ENCODE measurements around the gene ARHGAP32. TPM values are rescaled to one million over a fixed set of nuclear protein-coding genes. Genes with fewer than 3 reads are reported as not detected.
"Not testable (repeated sequence)": the region's sequence is repeated elsewhere in the genome, so short reads cannot be mapped to it uniquely, and the experiment has no call there.

Gene ARHGAP32
- total RNA-seq, 8 experiments from 2014 or later: 5.8 to 23.0 (median 18.4) TPM

GRCh38 chr11:129131316-129131715, 60.8 kb downstream of the ARHGAP32 start:
- in situ Hi-C loops (cut with MboI; ENCODE audit: low pct_unique_long_range_greater_than_20kb in 2 of 9, low sequenced_read_pairs in 9 of 9, unreplicated experiment in 9 of 9): no loop called here
- H3K27ac ChIP-seq: no peak overlapping the region
- no peaks in the 10 kb centered on the region for H3K4me1 ChIP-seq (replicated peaks in 1 of 2)
- WGBS, 10 experiments: 50 to 100% (median 92%) methylated on average over 2 to 6 of the region's 6 CpGs; no CpG with 5 or more reads in 1 of the 10 experiments
- no peak for ATAC-seq (replicated peaks in 6 of 8)
- no peak overlapping the region for H3K4me3 ChIP-seq

- not testable (repeated sequence) for H3K27ac ChIP-seq; H3K4me1 ChIP-seq (replicated peaks in 1 of 2); H3K4me3 ChIP-seq; ATAC-seq (replicated peaks in 6 of 8)
- in situ Hi-C loops (cut with MboI; ENCODE audit: low pct_unique_long_range_greater_than_20kb in 2 of 9, low sequenced_read_pairs in 9 of 9, unreplicated experiment in 9 of 9): loop anchor here in 1 of 9 experiments (10.0 kb wide), 1 partner anchor 196 kb away; no protein-coding TSS in a partner anchor
- 83 to 100% methylated on average over 1 to 3 of the region's 51 CpGs; no CpG with 5 or more reads in 8 of the 10 experiments for WGBS, 10 experiments
Observed at GRCh38 chr11:129128881-129129620, 63.1 kb downstream of the ARHGAP32 start.

- WGBS, 10 experiments: 27 to 100% (median 85%) methylated on average over 1 to 2 of the region's 2 CpGs
- no peak overlapping the region for H3K4me3 ChIP-seq
- in situ Hi-C loops (cut with MboI; ENCODE audit: low pct_unique_long_range_greater_than_20kb in 2 of 9, low sequenced_read_pairs in 9 of 9, unreplicated experiment in 9 of 9): loop anchor here in 6 of 9 experiments (10.0 to 25.0 kb wide), 4 partner anchors 193 to 643 kb away; no protein-coding TSS in a partner anchor
- H3K27ac ChIP-seq: no peak overlapping the region
- no peak for ATAC-seq (replicated peaks in 6 of 8)
- H3K4me1 ChIP-seq (replicated peaks in 1 of 2): no peaks in the 10 kb centered on the region
Observed at GRCh38 chr11:129119036-129119435, 73.1 kb downstream of the ARHGAP32 start.

GRCh38 chr11:129117595-129118350, 74.4 kb downstream of the ARHGAP32 start:
- Histone ChIP-seq H3K27ac (no peak overlapping the region), H3K4me1 (replicated peaks in 1 of 2) (no peaks in the 10 kb centered on the region), H3K4me3 (no peak overlapping the region)
- in situ Hi-C loops (cut with MboI; ENCODE audit: low pct_unique_long_range_greater_than_20kb in 2 of 9, low sequenced_read_pairs in 9 of 9, unreplicated experiment in 9 of 9): loop anchor here in 6 of 9 experiments (10.0 to 25.0 kb wide), 4 partner anchors 195 to 645 kb away; no protein-coding TSS in a partner anchor
- peak in 4 of 8 experiments; percentile 22 to 55 (median 42) for ATAC-seq (replicated peaks in 6 of 8)
- 8 to 58% (median 41%) methylated on average over 2 to 6 of the region's 6 CpGs for WGBS, 10 experiments

GRCh38 chr11:129115652-129116586, 76.2 kb downstream of the ARHGAP32 start:
- WGBS, 10 experiments: 0 to 88% (median 61%) methylated on average over 1 to 2 of the region's 2 CpGs; no CpG with 5 or more reads in 4 of the 10 experiments
- in situ Hi-C loops (cut with MboI; ENCODE audit: low pct_unique_long_range_greater_than_20kb in 2 of 9, low sequenced_read_pairs in 9 of 9, unreplicated experiment in 9 of 9): loop anchor here in 6 of 9 experiments (10.0 to 25.0 kb wide), 4 partner anchors 196 to 646 kb away; no protein-coding TSS in a partner anchor

GRCh38 chr11:129109701-129110100, 82.4 kb downstream of the ARHGAP32 start:
- Histone ChIP-seq H3K27ac (no peak overlapping the region), H3K4me1 (replicated peaks in 1 of 2) (no peaks in the 10 kb centered on the region), H3K4me3 (no peak overlapping the region)
- no peak for ATAC-seq (replicated peaks in 6 of 8)
- in situ Hi-C loops (cut with MboI; ENCODE audit: low pct_unique_long_range_greater_than_20kb in 2 of 9, low sequenced_read_pairs in 9 of 9, unreplicated experiment in 9 of 9): loop anchor here in 7 of 9 experiments (10.0 to 25.0 kb wide), 4 partner anchors 203 to 653 kb away; no protein-coding TSS in a partner anchor
- WGBS, 10 experiments: 6 to 100% (median 97%) methylated on average over 1 of the region's 1 CpG; no CpG with 5 or more reads in 2 of the 10 experiments

More at GRCh38 chr11:129115652-129116586, 76.2 kb downstream of the ARHGAP32 start:
- Histone ChIP-seq H3K4me1 (replicated peaks in 1 of 2) (no peaks in the 10 kb centered on the region), H3K27ac (no peak overlapping the region), H3K4me3 (no peak overlapping the region)
- peak in 2 of 8 experiments; percentile 82 to 90 for ATAC-seq (replicated peaks in 6 of 8)

- in situ Hi-C loops (cut with MboI; ENCODE audit: low pct_unique_long_range_greater_than_20kb in 2 of 9, low sequenced_read_pairs in 9 of 9, unreplicated experiment in 9 of 9): loop anchor here in 7 of 9 experiments (10.0 to 25.0 kb wide), 4 partner anchors 206 to 656 kb away; no protein-coding TSS in a partner anchor
- 89 to 100% (median 95%) methylated on average over 1 of the region's 1 CpG; no CpG with 5 or more reads in 1 of the 10 experiments for WGBS, 10 experiments
- Histone ChIP-seq H3K27ac (no peak overlapping the region), H3K4me3 (no peak overlapping the region), H3K4me1 (replicated peaks in 1 of 2) (no peaks in the 10 kb centered on the region)
- ATAC-seq (replicated peaks in 6 of 8): no peak
Observed at GRCh38 chr11:129106788-129107187, 85.3 kb downstream of the ARHGAP32 start.

GRCh38 chr11:129102756-129103155, 89.4 kb downstream of the ARHGAP32 start:
- in situ Hi-C loops (cut with MboI; ENCODE audit: low pct_unique_long_range_greater_than_20kb in 2 of 9, low sequenced_read_pairs in 9 of 9, unreplicated experiment in 9 of 9): loop anchor here in 7 of 9 experiments (10.0 to 25.0 kb wide), 4 partner anchors 210 to 660 kb away; no protein-coding TSS in a partner anchor
- no peaks in the 10 kb centered on the region for H3K4me1 ChIP-seq (replicated peaks in 1 of 2)
- WGBS, 10 experiments: 80 to 100% (median 100%) methylated on average over 1 of the region's 1 CpG; no CpG with 5 or more reads in 4 of the 10 experiments
- H3K4me3 ChIP-seq: no peak overlapping the region
- no peak for ATAC-seq (replicated peaks in 6 of 8)
- no peak overlapping the region for H3K27ac ChIP-seq

- H3K27ac ChIP-seq: no peak overlapping the region
- no peak for ATAC-seq (replicated peaks in 6 of 8)
- H3K4me1 ChIP-seq (replicated peaks in 1 of 2): no peaks in the 10 kb centered on the region
- in situ Hi-C loops (cut with MboI; ENCODE audit: low pct_unique_long_range_greater_than_20kb in 2 of 9, low sequenced_read_pairs in 9 of 9, unreplicated experiment in 9 of 9): loop anchor here in 7 of 9 experiments (10.0 to 25.0 kb wide), 4 partner anchors 210 to 660 kb away; no protein-coding TSS in a partner anchor
- no peak overlapping the region for H3K4me3 ChIP-seq
Observed at GRCh38 chr11:129102225-129102624, 89.9 kb downstream of the ARHGAP32 start.

GRCh38 chr11:129093283-129093682, 98.8 kb downstream of the ARHGAP32 start:
- H3K27ac ChIP-seq: no peak overlapping the region
- 39 to 100% (median 89%) methylated on average over 1 to 2 of the region's 2 CpGs for WGBS, 10 experiments
- no peak overlapping the region for H3K4me3 ChIP-seq
- H3K4me1 ChIP-seq (replicated peaks in 1 of 2): no peaks in the 10 kb centered on the region
- in situ Hi-C loops (cut with MboI; ENCODE audit: low pct_unique_long_range_greater_than_20kb in 2 of 9, low sequenced_read_pairs in 9 of 9, unreplicated experiment in 9 of 9): loop anchor here in 1 of 9 experiments (25.0 kb wide), 2 partner anchors 106 to 206 kb away; partner anchors contain the start of gene KCNJ5
- no peak for ATAC-seq (replicated peaks in 6 of 8)

- in situ Hi-C loops (cut with MboI; ENCODE audit: low pct_unique_long_range_greater_than_20kb in 2 of 9, low sequenced_read_pairs in 9 of 9, unreplicated experiment in 9 of 9): loop anchor here in 1 of 9 experiments (25.0 kb wide), 2 partner anchors 103 to 203 kb away; partner anchors contain the start of gene KCNJ5
- Histone ChIP-seq H3K4me1 (replicated peaks in 1 of 2) (no peaks in the 10 kb centered on the region), H3K27ac (no peak overlapping the region), H3K4me3 (no peak overlapping the region)
- 13 to 100% (median 73%) methylated on average over 1 of the region's 1 CpG; no CpG with 5 or more reads in 2 of the 10 experiments for WGBS, 10 experiments
- peak in 1 of 8 experiments; percentile 39 for ATAC-seq (replicated peaks in 6 of 8)
Observed at GRCh38 chr11:129090056-129090455, 102.1 kb downstream of the ARHGAP32 start.

- in situ Hi-C loops (cut with MboI; ENCODE audit: low pct_unique_long_range_greater_than_20kb in 2 of 9, low sequenced_read_pairs in 9 of 9, unreplicated experiment in 9 of 9): loop anchor here in 1 of 9 experiments (25.0 kb wide), 2 partner anchors 102 to 202 kb away; partner anchors contain the start of gene KCNJ5
Observed at GRCh38 chr11:129089279-129089678, 102.8 kb downstream of the ARHGAP32 start.

More at GRCh38 chr11:129089279-129089678, 102.8 kb downstream of the ARHGAP32 start:
- Histone ChIP-seq H3K27ac (no peak overlapping the region), H3K4me3 (no peak overlapping the region), H3K4me1 (replicated peaks in 1 of 2) (no peaks in the 10 kb centered on the region)
- ATAC-seq (replicated peaks in 6 of 8): no peak
- 75 to 100% (median 91%) methylated on average over 1 to 5 of the region's 5 CpGs; no CpG with 5 or more reads in 2 of the 10 experiments for WGBS, 10 experiments
